Activated T-helper 1 cell treated with anti-CD3 and anti-CD28 coated beads, Interleukin-2, amount 50 U/mL, for 16 hours (primary cell): ENCODE results near the gene RBM44.
"Not testable (repeated sequence)": the region's sequence is repeated elsewhere in the genome, so short reads cannot be mapped to it uniquely, and the experiment has no call there.

Experiments used
- DNase-seq, 2 donors: peaks; one replicate each; pipeline ENCODE4 v3.0.0-alpha.2; 2020; ENCODE audit warnings: low read depth in 1 of 2, low spot score in 1 of 2

Gene RBM44

GRCh38 chr2:237774811-237775553, 23.6 kb upstream of the RBM44 start:
- no peak for DNase-seq

DNA sequence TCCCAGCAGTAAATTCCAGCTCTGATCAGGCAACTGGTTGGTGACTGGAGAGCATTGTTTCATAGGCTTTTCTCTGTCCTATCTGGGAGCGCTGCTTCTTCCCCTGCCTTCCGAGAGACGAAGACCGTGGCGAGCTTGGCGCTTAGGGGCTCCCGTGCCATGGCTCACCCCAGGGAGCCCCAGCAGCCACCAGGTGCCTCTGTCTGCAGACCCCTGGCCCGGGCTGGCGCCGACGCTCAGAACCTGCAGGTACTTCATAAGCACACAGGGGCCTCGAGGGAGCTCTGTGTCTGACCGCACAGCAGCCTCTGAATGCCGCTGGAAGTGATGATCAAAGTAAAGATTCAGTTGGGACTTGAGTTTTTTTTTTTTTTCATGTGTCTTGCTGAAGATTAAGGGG, 19.1 kb upstream of the RBM44 start:
- DNase-seq, result no peak

DNA sequence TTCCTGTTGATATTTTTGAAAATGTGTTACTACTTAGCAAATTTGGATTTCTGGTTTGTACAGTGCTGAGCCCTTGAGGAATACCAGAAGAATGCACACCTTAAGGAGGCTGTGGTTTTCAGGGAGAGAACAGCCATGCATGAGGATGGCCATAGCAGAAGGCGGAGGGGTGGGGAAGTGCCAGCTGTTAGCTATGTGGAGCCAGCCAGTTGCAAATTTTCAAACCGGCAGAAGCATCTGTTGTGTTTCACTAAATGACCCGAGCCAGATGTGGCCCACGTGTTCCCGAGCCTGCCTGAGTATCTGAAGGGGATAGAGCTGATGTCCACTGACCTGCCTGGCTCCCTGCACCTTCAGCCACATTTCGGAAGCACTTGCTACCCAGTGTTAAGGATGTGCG, 16.4 kb upstream of the RBM44 start:
- no peak for DNase-seq

GRCh38 chr2:237783678-237784077, 14.9 kb upstream of the RBM44 start:
- DNase-seq, result not testable (repeated sequence)

- DNase-seq, result no peak
These were observed 11.6 kb upstream of the RBM44 start for GRCh38 chr2:237786936-237787335.

DNA sequence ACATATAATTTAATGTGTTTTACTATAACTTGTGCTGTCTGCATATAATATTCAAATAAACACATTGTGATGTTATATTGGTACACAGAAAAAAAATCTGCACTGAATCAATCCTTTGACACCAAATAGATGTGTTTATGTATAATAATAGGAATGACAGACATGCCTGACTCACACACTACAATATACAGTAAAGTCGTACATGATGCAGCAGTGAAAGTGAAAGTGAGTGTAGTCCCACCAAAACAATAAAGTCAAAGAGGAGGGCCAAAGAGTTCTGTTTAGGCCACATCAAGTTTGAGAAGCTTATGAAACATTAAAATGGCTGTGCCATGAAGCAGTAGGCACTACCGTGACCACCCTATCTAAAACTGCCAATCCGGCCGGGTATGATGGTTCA, 8.2 kb upstream of the RBM44 start:
- DNase-seq, result no peak

GRCh38 chr2:237791977-237792727, 6.4 kb upstream of the RBM44 start:
- DNase-seq, result no peak

DNA sequence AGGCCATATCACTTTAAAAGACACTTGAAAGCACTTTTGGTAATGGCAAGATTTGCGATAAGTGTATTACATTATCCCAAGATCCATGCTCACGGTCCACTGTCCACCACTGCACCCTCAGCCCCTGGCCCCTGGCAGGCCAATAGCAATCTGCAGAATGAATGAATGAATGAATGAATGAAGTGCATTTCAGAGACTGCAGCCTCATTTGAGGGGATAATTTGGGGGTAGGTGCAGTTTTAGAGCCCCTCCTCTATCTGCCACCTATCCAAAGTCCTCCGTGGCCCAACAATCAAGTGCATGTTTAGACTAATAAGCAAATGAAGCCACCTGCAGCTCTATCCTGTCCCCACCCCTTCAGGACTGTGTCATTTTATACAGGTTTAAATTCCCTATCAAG, 1.3 kb upstream of the RBM44 start:
- no peak for DNase-seq

DNA sequence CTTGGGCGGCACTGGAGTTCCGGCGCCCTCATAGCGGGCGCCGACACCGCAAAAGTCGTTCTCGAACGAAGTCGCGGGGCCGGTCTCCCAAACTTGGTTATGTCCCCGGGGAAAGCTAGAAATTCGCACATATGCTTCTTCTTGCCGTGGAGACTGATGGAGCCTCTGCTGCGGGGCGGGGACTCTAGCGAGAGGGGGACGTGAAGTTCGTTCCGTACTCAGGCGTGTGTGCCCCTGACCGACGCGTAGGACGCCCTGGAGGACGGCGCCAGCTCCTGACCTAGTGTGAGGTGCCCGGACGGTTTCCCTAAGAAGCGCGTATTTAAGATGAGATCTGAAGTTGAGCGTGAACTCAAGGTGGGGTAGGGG, 465 bp downstream of the RBM44 start:
- DNase-seq, result no peak

GRCh38 chr2:237801466-237801865, 2.9 kb downstream of the RBM44 start:
- no peak for DNase-seq

GRCh38 chr2:237806334-237806733, 7.8 kb downstream of the RBM44 start:
- no peak for DNase-seq

- no peak for DNase-seq
These were observed 17.1 kb downstream of the RBM44 start for GRCh38 chr2:237815637-237816036.

GRCh38 chr2:237816531-237816930, 18.0 kb downstream of the RBM44 start:
- DNase-seq, result no peak

- no peak for DNase-seq
These were observed 19.5 kb downstream of the RBM44 start for GRCh38 chr2:237818066-237818473.

DNA sequence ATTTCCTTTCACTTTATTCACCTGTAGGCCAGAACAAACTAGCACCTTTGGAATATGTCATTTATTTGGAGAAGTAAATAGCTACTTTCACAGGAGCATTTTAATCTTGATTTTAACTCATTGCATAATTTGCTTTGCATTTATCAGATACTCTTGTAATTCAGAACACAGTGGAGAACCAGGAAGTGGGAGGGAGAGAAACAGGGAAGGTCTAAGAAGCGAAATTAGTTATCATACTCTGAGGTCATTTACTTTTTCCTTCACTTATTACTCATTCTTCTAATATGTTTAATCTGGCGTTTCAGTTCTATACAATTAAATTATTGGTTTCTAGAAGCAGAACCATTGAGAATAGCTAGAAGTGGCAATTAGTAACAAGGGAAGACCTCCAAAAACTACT, 20.7 kb downstream of the RBM44 start:
- no peak for DNase-seq

DNA sequence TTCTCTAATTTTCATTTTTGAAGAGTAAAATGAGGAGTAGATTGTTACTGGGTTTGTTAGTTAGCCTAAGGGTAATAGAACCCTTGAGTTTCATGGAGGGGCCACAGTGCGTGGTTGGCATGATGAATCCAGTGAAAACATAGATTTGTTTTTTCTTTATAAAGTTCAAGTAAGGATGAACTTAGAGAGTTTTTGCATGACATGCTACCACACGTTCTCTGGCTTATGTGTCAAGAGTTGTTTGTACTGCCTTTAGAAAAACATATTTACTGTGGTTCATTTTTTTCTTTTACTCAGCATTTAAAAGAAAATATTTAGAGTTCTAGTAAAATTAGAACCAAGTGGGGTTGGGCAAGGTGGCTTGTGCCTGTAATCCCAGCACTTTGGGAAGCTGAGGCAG, 21.8 kb downstream of the RBM44 start:
- DNase-seq, result no peak

DNA sequence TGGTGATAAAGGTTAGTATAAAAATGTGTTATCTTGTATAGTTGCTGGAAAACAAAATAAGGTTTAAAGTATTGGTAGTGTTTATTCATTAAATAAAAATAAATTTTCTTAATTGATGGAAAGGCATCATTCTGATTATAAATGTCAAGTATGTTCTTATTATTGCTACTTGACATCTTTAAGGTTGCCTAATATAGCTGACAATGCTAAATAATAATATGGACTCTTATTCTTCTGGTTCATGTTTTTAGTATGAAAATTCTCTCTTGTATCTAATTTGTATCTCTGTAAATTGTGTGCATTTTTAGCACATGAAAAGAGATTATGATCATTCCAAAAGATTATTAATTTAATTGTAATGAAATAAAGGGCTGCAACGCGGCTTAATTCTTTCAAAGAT, 25.0 kb downstream of the RBM44 start:
- DNase-seq, result no peak

- no peak for DNase-seq
These were observed 25.5 kb downstream of the RBM44 start for GRCh38 chr2:237824085-237824484.

DNA sequence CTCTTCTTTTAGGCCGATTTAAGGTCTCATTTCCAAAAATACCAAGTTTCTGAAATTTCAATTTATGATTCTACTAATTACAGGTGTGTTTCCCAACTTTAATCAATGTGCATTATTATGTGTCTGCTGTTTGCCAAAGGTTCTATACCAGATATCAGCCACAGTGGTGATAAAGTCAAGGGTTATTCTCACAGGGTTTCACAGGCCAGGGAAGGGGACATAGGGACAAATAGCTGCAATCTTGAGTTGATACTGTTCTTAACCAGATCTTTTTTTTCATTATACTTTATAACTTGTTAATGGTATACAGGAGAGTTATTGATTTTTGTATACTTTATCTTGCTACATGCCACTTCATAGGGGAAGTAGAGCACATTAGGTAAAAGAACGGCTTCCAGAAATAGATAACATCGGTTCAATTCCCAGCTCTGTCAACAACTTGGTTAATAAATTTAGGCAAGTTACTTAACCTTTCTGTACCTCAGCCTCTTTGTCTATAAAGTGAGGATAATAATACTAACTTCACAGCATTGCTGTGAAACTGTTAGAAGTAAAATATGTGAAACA, 28.9 kb downstream of the RBM44 start:
- DNase-seq, result no peak

GRCh38 chr2:237830522-237830921, 31.9 kb downstream of the RBM44 start:
- DNase-seq, result no peak

DNA sequence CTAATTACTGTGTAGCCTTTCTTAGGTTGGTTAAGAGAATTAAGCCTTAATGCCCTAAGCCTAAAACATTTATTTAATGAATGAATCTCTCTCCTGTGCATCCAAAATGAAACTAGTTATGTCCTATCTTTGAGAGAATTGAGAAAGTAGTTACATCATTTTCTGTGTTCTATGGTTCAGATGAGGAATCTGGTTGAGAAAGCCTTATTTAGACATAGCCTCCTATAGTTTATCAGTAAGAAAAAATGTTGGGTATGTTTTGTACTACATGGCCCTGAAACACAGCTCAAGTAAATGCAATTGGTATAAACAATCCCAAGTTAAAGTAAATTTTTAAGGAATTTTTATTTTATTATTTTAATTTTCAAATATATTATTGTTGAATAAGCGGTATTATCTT, 35.0 kb downstream of the RBM44 start:
- DNase-seq, result no peak

- DNase-seq, result no peak
These were observed 36.8 kb downstream of the RBM44 start for GRCh38 chr2:237835372-237835771.

- no peak for DNase-seq
These were observed 42.5 kb downstream of the RBM44 start for GRCh38 chr2:237841051-237841450.
